ES-I3 (cell line): Measurements from ENCODE around the gene PHACTR4.
"Not testable (repeated sequence)": the region's sequence is repeated elsewhere in the genome, so short reads cannot be mapped to it uniquely, and the experiment has no call there.

Source experiments
- H3K36me3 ChIP-seq: 2 replicates; pipeline ENCODE4 v1.6.1; 2013; ENCODE audit warnings: mild to moderate bottlenecking, low read length, control low read depth, moderate library complexity; ENCODE audit not compliant: insufficient read depth
- H3K4me1 ChIP-seq: 2 replicates; pipeline ENCODE4 v1.6.1; 2013; ENCODE audit warnings: mild to moderate bottlenecking, control low read depth, low read length; ENCODE audit not compliant: insufficient read depth
- H3K9ac ChIP-seq: 2 replicates; pipeline ENCODE4 v1.6.1; 2013; ENCODE audit warnings: low read depth, mild to moderate bottlenecking, low read length, moderate library complexity
- H3K9me3 ChIP-seq: 2 replicates; pipeline ENCODE4 v1.6.1; 2013; ENCODE audit warnings: mild to moderate bottlenecking, low read length, moderate library complexity; ENCODE audit not compliant: control insufficient read depth, insufficient read depth

Gene PHACTR4

GRCh38 chr1:28508435-28508754 is 138.9 kb downstream of the PHACTR4 start:
- peak overlapping the region; percentile 90 for H3K9ac ChIP-seq
- H3K36me3 ChIP-seq, result peaks cover 48% of the 10 kb centered on the region
- H3K4me1 ChIP-seq, result peaks cover 12% of the 10 kb centered on the region
- H3K9me3 ChIP-seq, result no peaks in the 10 kb centered on the region

- Histone ChIP-seq H3K9me3 (no peaks in the 10 kb centered on the region), H3K9ac (no peak overlapping the region; the same call in 1 of the 2 replicates), H3K36me3 (peaks cover 52% of the 10 kb centered on the region), H3K4me1 (peaks cover 12% of the 10 kb centered on the region)
Measured at GRCh38 chr1:28509705-28510272, 140.2 kb downstream of the PHACTR4 start.

GRCh38 chr1:28510273-28510969 is 140.9 kb downstream of the PHACTR4 start:
- Histone ChIP-seq H3K36me3 (peaks cover 52% of the 10 kb centered on the region), H3K9ac (no peak overlapping the region), H3K9me3 (no peaks in the 10 kb centered on the region), H3K4me1 (peaks cover 12% of the 10 kb centered on the region)

GRCh38 chr1:28510970-28511440 is 141.5 kb downstream of the PHACTR4 start:
- Histone ChIP-seq H3K36me3 (peaks cover 52% of the 10 kb centered on the region), H3K9ac (no peak overlapping the region), H3K9me3 (no peaks in the 10 kb centered on the region), H3K4me1 (peaks cover 12% of the 10 kb centered on the region)

GRCh38 chr1:28512058-28512611 is 142.6 kb downstream of the PHACTR4 start:
- H3K36me3 ChIP-seq, result peaks cover 44% of the 10 kb centered on the region

GRCh38 chr1:28514445-28514933 is 144.9 kb downstream of the PHACTR4 start:
- not testable (repeated sequence) for H3K4me1 ChIP-seq, H3K9ac ChIP-seq, H3K9me3 ChIP-seq
- peaks cover 22% of the 10 kb centered on the region for H3K36me3 ChIP-seq

More at GRCh38 chr1:28512058-28512611, 142.6 kb downstream of the PHACTR4 start:
- H3K9me3 ChIP-seq, result no peaks in the 10 kb centered on the region
- no peak overlapping the region for H3K9ac ChIP-seq
- peaks cover 12% of the 10 kb centered on the region for H3K4me1 ChIP-seq

- peaks cover 9% of the 10 kb centered on the region for H3K4me1 ChIP-seq
- H3K9ac ChIP-seq, result no peak overlapping the region
- no peaks in the 10 kb centered on the region for H3K9me3 ChIP-seq
- peaks cover 6% of the 10 kb centered on the region for H3K36me3 ChIP-seq
Measured at GRCh38 chr1:28516518-28516956, 147.0 kb downstream of the PHACTR4 start.

- peaks cover 6% of the 10 kb centered on the region for H3K36me3 ChIP-seq
- peak overlapping the region; percentile 67; the same call in 1 of the 2 replicates for H3K9ac ChIP-seq
- H3K9me3 ChIP-seq, result no peaks in the 10 kb centered on the region
- H3K4me1 ChIP-seq, result peaks cover 17% of the 10 kb centered on the region
Measured at GRCh38 chr1:28517649-28517999, 148.1 kb downstream of the PHACTR4 start.

GRCh38 chr1:28518000-28518744 is 148.6 kb downstream of the PHACTR4 start:
- H3K36me3 ChIP-seq, result peaks cover 5% of the 10 kb centered on the region; the same call in 1 of the 2 replicates
- no peaks in the 10 kb centered on the region for H3K9me3 ChIP-seq
- H3K9ac ChIP-seq, result peak overlapping the region; percentile 67
- peaks cover 17% of the 10 kb centered on the region for H3K4me1 ChIP-seq

- peak overlapping the region; percentile 67 for H3K9ac ChIP-seq
- peaks cover 21% of the 10 kb centered on the region for H3K4me1 ChIP-seq
- H3K36me3 ChIP-seq, result no peaks in the 10 kb centered on the region
- H3K9me3 ChIP-seq, result no peaks in the 10 kb centered on the region
Measured at GRCh38 chr1:28518745-28519341, 149.3 kb downstream of the PHACTR4 start.

GRCh38 chr1:28519946-28520725 is 150.6 kb downstream of the PHACTR4 start:
- Histone ChIP-seq H3K36me3 (no peaks in the 10 kb centered on the region), H3K4me1 (peaks cover 21% of the 10 kb centered on the region), H3K9ac (no peak overlapping the region), H3K9me3 (no peaks in the 10 kb centered on the region)

GRCh38 chr1:28520796-28521195 is 151.3 kb downstream of the PHACTR4 start:
- H3K9me3 ChIP-seq, H3K9ac ChIP-seq, H3K36me3 ChIP-seq: not testable (repeated sequence)
- H3K4me1 ChIP-seq, result peaks cover 21% of the 10 kb centered on the region

- peak overlapping the region; percentile 8; the same call in 1 of the 2 replicates for H3K9ac ChIP-seq
- no peaks in the 10 kb centered on the region for H3K36me3 ChIP-seq
- H3K4me1 ChIP-seq, result peaks cover 21% of the 10 kb centered on the region
Measured at GRCh38 chr1:28521502-28522164, 152.1 kb downstream of the PHACTR4 start.

More at GRCh38 chr1:28521502-28522164, 152.1 kb downstream of the PHACTR4 start:
- H3K9me3 ChIP-seq, result no peaks in the 10 kb centered on the region
